ENCODE data around the gene RCOR1. TPM values are rescaled to one million over a fixed set of nuclear protein-coding genes. Genes with fewer than 3 reads are reported as not detected.

The RCOR1 gene
- total and polyA plus RNA-seq, 2 donors from 2014 or later: 4.9 to 17.9 TPM

- Histone ChIP-seq H3K4me1 (ENCODE audit: control insufficient read depth in 2 of 3, insufficient read depth in 2 of 3, low read depth in 1 of 3, low read length in 3 of 3) (no peaks in the 10 kb centered on the region), H3K9me3 (ENCODE audit: control insufficient read depth in 2 of 3, insufficient read depth in 1 of 3, low read length in 3 of 3) (no peaks in the 10 kb centered on the region), H3K9ac (ENCODE audit: low read length in 3 of 3) (no peak overlapping the region), H3K36me3 (ENCODE audit: control insufficient read depth in 2 of 3, insufficient read depth in 3 of 3, low read length in 3 of 3) (no peaks in the 10 kb centered on the region), H3K4me3 (ENCODE audit: low read length in 3 of 3) (no peak overlapping the region), H3K27ac (ENCODE audit: low read depth in 2 of 2, low read length in 2 of 2) (no peak overlapping the region), H3K27me3 (ENCODE audit: control insufficient read depth, insufficient read depth, low read length) (no peaks in the 10 kb centered on the region)
- DNase-seq: no peak
- TF ChIP-seq CTCF (IDR thresholded peaks at IDR 0.05; ENCODE audit: borderline replicate concordance, extremely low read depth, insufficient read depth): no peak
- intact Hi-C loops (cut with DNase I): no loop called here
- no peak for FAIRE-seq
Measured at GRCh38 chr14:102737402-102738372, 145.2 kb downstream of the RCOR1 start.

GRCh38 chr14:102738373-102739189 lies 146.1 kb downstream of the RCOR1 start:
- DNase-seq: no peak
- H3K36me3 ChIP-seq (ENCODE audit: control insufficient read depth in 2 of 3, insufficient read depth in 3 of 3, low read length in 3 of 3): no peaks in the 10 kb centered on the region

GRCh38 chr14:102739190-102739469 lies 146.7 kb downstream of the RCOR1 start:
- H3K4me3 ChIP-seq (ENCODE audit: low read length in 3 of 3): no peak overlapping the region
- H3K27ac ChIP-seq (ENCODE audit: low read depth in 2 of 2, low read length in 2 of 2): no peak overlapping the region
- FAIRE-seq (no peak), DNase-seq (no peak)
- H3K9ac ChIP-seq (ENCODE audit: low read length in 3 of 3): no peak overlapping the region
- H3K36me3 ChIP-seq (ENCODE audit: control insufficient read depth in 2 of 3, insufficient read depth in 3 of 3, low read length in 3 of 3): no peaks in the 10 kb centered on the region
- H3K4me1 ChIP-seq (ENCODE audit: control insufficient read depth in 2 of 3, insufficient read depth in 2 of 3, low read depth in 1 of 3, low read length in 3 of 3): no peaks in the 10 kb centered on the region
- no peak for TF ChIP-seq CTCF (IDR thresholded peaks at IDR 0.05; ENCODE audit: borderline replicate concordance, extremely low read depth, insufficient read depth)
- intact Hi-C loops (cut with DNase I): no loop called here
- no peaks in the 10 kb centered on the region for H3K9me3 ChIP-seq (ENCODE audit: control insufficient read depth in 2 of 3, insufficient read depth in 1 of 3, low read length in 3 of 3)
- no peaks in the 10 kb centered on the region for H3K27me3 ChIP-seq (ENCODE audit: control insufficient read depth, insufficient read depth, low read length)

More at GRCh38 chr14:102738373-102739189, 146.1 kb downstream of the RCOR1 start:
- Histone ChIP-seq H3K9ac (ENCODE audit: low read length in 3 of 3) (no peak overlapping the region), H3K27me3 (ENCODE audit: control insufficient read depth, insufficient read depth, low read length) (no peaks in the 10 kb centered on the region), H3K27ac (ENCODE audit: low read depth in 2 of 2, low read length in 2 of 2) (no peak overlapping the region), H3K4me1 (ENCODE audit: control insufficient read depth in 2 of 3, insufficient read depth in 2 of 3, low read depth in 1 of 3, low read length in 3 of 3) (no peaks in the 10 kb centered on the region), H3K4me3 (ENCODE audit: low read length in 3 of 3) (no peak overlapping the region), H3K9me3 (ENCODE audit: control insufficient read depth in 2 of 3, insufficient read depth in 1 of 3, low read length in 3 of 3) (no peaks in the 10 kb centered on the region)
- intact Hi-C loops (cut with DNase I): no loop called here
- TF ChIP-seq CTCF (IDR thresholded peaks at IDR 0.05; ENCODE audit: borderline replicate concordance, extremely low read depth, insufficient read depth): no peak
- FAIRE-seq: no peak

All from kidney (tissue), 14 donors.